Measurements from ENCODE around the gene ZCCHC14.
"Not testable (repeated sequence)": the region's sequence is repeated elsewhere in the genome, so short reads cannot be mapped to it uniquely, and the experiment has no call there.

Gene ZCCHC14

GRCh38 chr16:87393680-87394055 is 99.2 kb downstream of the ZCCHC14 start:
- H3K27ac ChIP-seq: peak overlapping the region; percentile 97; the same call in 1 of the 2 replicates
- peaks cover 65% of the 10 kb centered on the region for H4K20me1 ChIP-seq
- peaks cover 56% of the 10 kb centered on the region for H3K4me1 ChIP-seq
- peak overlapping the region; percentile 92 for H3K4me2 ChIP-seq
- H3K9ac ChIP-seq: peak overlapping the region; percentile 98
- H3K27me3 ChIP-seq: no peaks in the 10 kb centered on the region
- peak overlapping the region; percentile 93 for H3K4me3 ChIP-seq
- H3K36me3 ChIP-seq: peaks cover 20% of the 10 kb centered on the region
- TF ChIP-seq Cebpa-rat (IDR thresholded peaks at IDR 0.05): no peak
- H3K9me3 ChIP-seq: no peaks in the 10 kb centered on the region

GRCh38 chr16:87392821-87393679 is 99.8 kb downstream of the ZCCHC14 start:
- Histone ChIP-seq H4K20me1 (peaks cover 59% of the 10 kb centered on the region), H3K4me1 (peaks cover 59% of the 10 kb centered on the region), H3K36me3 (peaks cover 14% of the 10 kb centered on the region), H3K9ac (peak overlapping the region; percentile 98), H3K27ac (peak overlapping the region; percentile 97), H3K9me3 (no peaks in the 10 kb centered on the region), H3K4me2 (peak overlapping the region; percentile 92), H3K4me3 (peak overlapping the region; percentile 93), H3K27me3 (no peaks in the 10 kb centered on the region)
- no peak for TF ChIP-seq Cebpa-rat (IDR thresholded peaks at IDR 0.05)

- Histone ChIP-seq H3K4me2 (peak within 1 kb of the TSS; percentile 92), H3K36me3 (peaks cover 12% of the 10 kb centered on the region; the same call in 1 of the 2 replicates), H3K9me3 (no peaks in the 10 kb centered on the region), H4K20me1 (peaks cover 51% of the 10 kb centered on the region), H3K9ac (peak within 1 kb of the TSS; percentile 98), H3K4me3 (peak within 1 kb of the TSS; percentile 93), H3K27ac (peak within 1 kb of the TSS; percentile 97), H3K4me1 (peaks cover 67% of the 10 kb centered on the region), H3K27me3 (no peaks in the 10 kb centered on the region)
- TF ChIP-seq Cebpa-rat (IDR thresholded peaks at IDR 0.05): no peak
Measured at GRCh38 chr16:87391950-87392820, 100.6 kb downstream of the ZCCHC14 start, which contains the start of gene MAP1LC3B. Gene MAP1LC3B, plus strand, starts transcription at chr16:87392336. Its CDS starts 92 bp downstream, at chr16:87392428.

GRCh38 chr16:87391324-87391949 is 101.4 kb downstream of the ZCCHC14 start:
- Histone ChIP-seq H3K27me3 (no peaks in the 10 kb centered on the region), H4K20me1 (peaks cover 43% of the 10 kb centered on the region), H3K4me3 (peak overlapping the region; percentile 93), H3K36me3 (peaks cover 8% of the 10 kb centered on the region; the same call in 1 of the 2 replicates), H3K4me1 (peaks cover 75% of the 10 kb centered on the region), H3K9me3 (no peaks in the 10 kb centered on the region), H3K4me2 (peak overlapping the region; percentile 92), H3K27ac (peak overlapping the region; percentile 97), H3K9ac (peak overlapping the region; percentile 98)
- no peak for TF ChIP-seq Cebpa-rat (IDR thresholded peaks at IDR 0.05)

GRCh38 chr16:87390641-87391323 is 102.0 kb downstream of the ZCCHC14 start:
- H3K4me2 ChIP-seq: peak overlapping the region; percentile 92
- no peaks in the 10 kb centered on the region for H3K9me3 ChIP-seq
- H3K4me1 ChIP-seq: peaks cover 81% of the 10 kb centered on the region
- peaks cover 37% of the 10 kb centered on the region for H4K20me1 ChIP-seq
- peak overlapping the region; percentile 98 for H3K9ac ChIP-seq
- peaks cover 8% of the 10 kb centered on the region; the same call in 1 of the 2 replicates for H3K36me3 ChIP-seq
- H3K27ac ChIP-seq: peak overlapping the region; percentile 97
- H3K4me3 ChIP-seq: peak overlapping the region; percentile 93
- no peak for TF ChIP-seq Cebpa-rat (IDR thresholded peaks at IDR 0.05)
- no peaks in the 10 kb centered on the region for H3K27me3 ChIP-seq

- not testable (repeated sequence) for H3K9me3 ChIP-seq, H3K4me3 ChIP-seq, H3K27me3 ChIP-seq, H3K36me3 ChIP-seq
- 0 out of 2 replicates have a peak overlapping the region, but pooled peaks have one; percentile 49 for H3K9ac ChIP-seq
- peaks cover 28% of the 10 kb centered on the region for H4K20me1 ChIP-seq
- peak overlapping the region; percentile 96 for H3K27ac ChIP-seq
- peaks cover 81% of the 10 kb centered on the region for H3K4me1 ChIP-seq
- peak overlapping the region; percentile 75 for H3K4me2 ChIP-seq
Measured at GRCh38 chr16:87389914-87390313, 102.9 kb downstream of the ZCCHC14 start.

GRCh38 chr16:87389245-87389644 is 103.6 kb downstream of the ZCCHC14 start:
- peak overlapping the region; percentile 96 for H3K27ac ChIP-seq
- H3K36me3 ChIP-seq: no peaks in the 10 kb centered on the region
- peaks cover 81% of the 10 kb centered on the region for H3K4me1 ChIP-seq
- no peaks in the 10 kb centered on the region for H3K9me3 ChIP-seq
- no peaks in the 10 kb centered on the region for H3K27me3 ChIP-seq
- H3K9ac ChIP-seq: peak overlapping the region; percentile 49; the same call in 1 of the 2 replicates
- no peak for TF ChIP-seq Cebpa-rat (IDR thresholded peaks at IDR 0.05)
- H3K4me2 ChIP-seq: peak overlapping the region; percentile 75
- H3K4me3 ChIP-seq: no peak overlapping the region
- peaks cover 21% of the 10 kb centered on the region for H4K20me1 ChIP-seq

- Histone ChIP-seq H3K4me3 (peak overlapping the region; percentile 44), H3K27ac (peak overlapping the region; percentile 96), H3K9me3 (no peaks in the 10 kb centered on the region), H3K9ac (peak overlapping the region; percentile 76), H3K4me2 (peak overlapping the region; percentile 75), H3K4me1 (peaks cover 76% of the 10 kb centered on the region), H3K27me3 (no peaks in the 10 kb centered on the region), H4K20me1 (peaks cover 16% of the 10 kb centered on the region), H3K36me3 (no peaks in the 10 kb centered on the region)
- TF ChIP-seq Cebpa-rat (IDR thresholded peaks at IDR 0.05): no peak
Measured at GRCh38 chr16:87388818-87389134, 104.0 kb downstream of the ZCCHC14 start.

Data from BLaER1 (cell line).